HFF-Myc (cell line): Measurements from ENCODE around the gene MAPK13.

Experiments
- DNase-seq: peaks from one replicate; pipeline ENCODE4 v3.0.0-alpha.2; 2011; ENCODE audit warnings: low read depth; ENCODE audit errors: extremely low read depth
- H3K4me3 ChIP-seq: replicated peaks from 2 replicates; pipeline ENCODE4 v1.5.1; 2011; ENCODE audit warnings: low read depth, mild to moderate bottlenecking, control low read depth, low read length
- CTCF ChIP-seq: IDR thresholded peaks from 2 replicates; pipeline ENCODE4 v1.5.1; 2012; ENCODE audit warnings: mild to moderate bottlenecking, low read depth, low read length, control low read depth; ENCODE audit errors: missing control alignments

The MAPK13 gene

GRCh38 chr6:36139991-36140710, 9.8 kb downstream of the MAPK13 start:
- DNase-seq = no peak
- H3K4me3 ChIP-seq = no peak overlapping the region
- TF ChIP-seq CTCF = no peak

- H3K4me3 ChIP-seq = no peak overlapping the region
- no peak for TF ChIP-seq CTCF
- DNase-seq = no peak
Measured at GRCh38 chr6:36141091-36141490, 10.8 kb downstream of the MAPK13 start.

- DNase-seq = no peak
- no peak for TF ChIP-seq CTCF
Measured at GRCh38 chr6:36141961-36142360, 11.6 kb downstream of the MAPK13 start.

GRCh38 chr6:36142971-36143838, 12.9 kb downstream of the MAPK13 start:
- TF ChIP-seq CTCF = no peak
- DNase-seq = no peak
- H3K4me3 ChIP-seq = no peak overlapping the region

More at GRCh38 chr6:36141961-36142360, 11.6 kb downstream of the MAPK13 start:
- no peak overlapping the region for H3K4me3 ChIP-seq

GRCh38 chr6:36145495-36145894, 15.2 kb downstream of the MAPK13 start:
- H3K4me3 ChIP-seq = no peak overlapping the region
- DNase-seq = no peak
- no peak for TF ChIP-seq CTCF

GRCh38 chr6:36147294-36147693, 17.0 kb downstream of the MAPK13 start:
- DNase-seq = no peak
- no peak overlapping the region for H3K4me3 ChIP-seq
- no peak for TF ChIP-seq CTCF
